A673 (cell line): ENCODE measurements around the gene CHMP6.

ENCODE experiments used
- CTCF ChIP-seq: fragments of 300-800, 200-600 bp; sonication (generic); conservative IDR thresholded peaks from 2 replicates; pipeline ENCODE4 v1.5.1; 2017; ENCODE audit warnings: low read depth, mild to moderate bottlenecking, antibody characterized with exemption, low read length, moderate library complexity, mixed read lengths
- EZH2 ChIP-seq: fragments of 200-600 bp; sonication (generic); IDR thresholded peaks from 2 replicates; pipeline ENCODE4 v1.6.1; 2017; ENCODE audit warnings: borderline replicate concordance, low read depth, mild to moderate bottlenecking, mixed read lengths, antibody characterized with exemption, low read length; ENCODE audit not compliant: poor library complexity, severe bottlenecking

GRCh38 chr17:80945736-80946135 is 45.9 kb upstream of the CHMP6 start:
- no peak for TF ChIP-seq CTCF
- TF ChIP-seq EZH2: no peak
